ENCODE results near the gene CNTN6.

GRCh38 chr3:1394188-1394587 lies 301.4 kb downstream of the CNTN6 start:
- TF ChIP-seq SP5 (CRISPR knock-in tag; IDR thresholded peaks at IDR 0.05; ENCODE audit: borderline replicate concordance, low read depth) (no peak), GLI4 (CRISPR knock-in tag; IDR thresholded peaks at IDR 0.05; ENCODE audit: borderline replicate concordance) (no peak)
